Mesendoderm (in vitro differentiated cells): Measurements from ENCODE around the gene C1QTNF1.

ENCODE experiments used
- DNase-seq: peaks from one replicate; pipeline ENCODE4 v3.0.0; 2013
- H2AK5ac ChIP-seq: 2 replicates; pipeline ENCODE4 v1.6.1; 2013; ENCODE audit warnings: low read length, inconsistent platforms
- H2BK120ac ChIP-seq: 2 replicates; pipeline ENCODE4 v1.6.1; 2013; ENCODE audit warnings: low read depth, mild to moderate bottlenecking, low read length, moderate library complexity, mixed read lengths
- H2BK15ac ChIP-seq: replicated peaks from 2 replicates; pipeline ENCODE4 v1.6.1; 2013; ENCODE audit warnings: low read depth, mild to moderate bottlenecking, moderate library complexity
- H2BK5ac ChIP-seq: 2 replicates; pipeline ENCODE4 v1.6.1; 2013; ENCODE audit warnings: low read length, inconsistent platforms
- H3K18ac ChIP-seq: 2 replicates; pipeline ENCODE4 v1.6.1; 2013; ENCODE audit warnings: mild to moderate bottlenecking, low read length, mixed read lengths
- H3K23ac ChIP-seq: one replicate; pipeline ENCODE4 v1.6.1; 2013; ENCODE audit warnings: low read length
- H3K27ac ChIP-seq: 2 replicates; pipeline ENCODE4 v1.5.1; 2013; ENCODE audit warnings: low read depth, mild to moderate bottlenecking, inconsistent platforms, low read length, moderate library complexity
- H3K27me3 ChIP-seq: 2 replicates; pipeline ENCODE4 v1.6.1; 2013; ENCODE audit warnings: low read length, control low read depth, mild to moderate bottlenecking, inconsistent platforms; ENCODE audit not compliant: insufficient read depth, poor library complexity
- H3K36me3 ChIP-seq: 2 replicates; pipeline ENCODE4 v1.6.1; 2013; ENCODE audit warnings: low read length, inconsistent platforms; ENCODE audit not compliant: control insufficient read depth, insufficient read depth
- H3K4ac ChIP-seq: one replicate; pipeline ENCODE4 v1.6.1; 2013; ENCODE audit warnings: low read depth, mild to moderate bottlenecking, low read length, moderate library complexity
- H3K4me1 ChIP-seq: 2 replicates; pipeline ENCODE4 v1.6.1; 2013; ENCODE audit warnings: low read depth, low read length, inconsistent platforms; ENCODE audit not compliant: control insufficient read depth
- H3K4me2 ChIP-seq: 2 replicates; pipeline ENCODE4 v1.6.1; 2013; ENCODE audit warnings: low read length
- H3K4me3 ChIP-seq: 2 replicates; pipeline ENCODE4 v1.5.1; 2013; ENCODE audit warnings: mild to moderate bottlenecking, low read length
- H3K56ac ChIP-seq: one replicate; pipeline ENCODE4 v1.6.1; 2013; ENCODE audit warnings: low read length
- H3K79me1 ChIP-seq: 2 replicates; pipeline ENCODE4 v1.6.1; 2013; ENCODE audit warnings: low read length, inconsistent platforms
- H3K79me2 ChIP-seq: 2 replicates; pipeline ENCODE4 v1.6.1; 2013; ENCODE audit warnings: mild to moderate bottlenecking, low read length; ENCODE audit not compliant: control insufficient read depth, insufficient read depth
- H3K9ac ChIP-seq: 2 replicates; pipeline ENCODE4 v1.6.1; 2013; ENCODE audit warnings: low read length, inconsistent platforms
- H4K5ac ChIP-seq: one replicate; pipeline ENCODE4 v1.6.1; 2013; ENCODE audit warnings: low read length
- H4K8ac ChIP-seq: one replicate; pipeline ENCODE4 v1.6.1; 2013; ENCODE audit warnings: low read depth, mild to moderate bottlenecking, control low read depth, low read length, moderate library complexity
- WGBS: extraction: QIAGEN DNeasy Blood & Tissue Kit; methylation state at CpG from one replicate; pipeline ENCODE4 v1.1.7; 2013; ENCODE audit warnings: low lambda C conversion rate, missing lambda C conversion rate; ENCODE audit not compliant: insufficient coverage; ENCODE audit errors: extremely low coverage; 5-methylcytosine and 5-hydroxymethylcytosine counted together

Gene C1QTNF1

DNA sequence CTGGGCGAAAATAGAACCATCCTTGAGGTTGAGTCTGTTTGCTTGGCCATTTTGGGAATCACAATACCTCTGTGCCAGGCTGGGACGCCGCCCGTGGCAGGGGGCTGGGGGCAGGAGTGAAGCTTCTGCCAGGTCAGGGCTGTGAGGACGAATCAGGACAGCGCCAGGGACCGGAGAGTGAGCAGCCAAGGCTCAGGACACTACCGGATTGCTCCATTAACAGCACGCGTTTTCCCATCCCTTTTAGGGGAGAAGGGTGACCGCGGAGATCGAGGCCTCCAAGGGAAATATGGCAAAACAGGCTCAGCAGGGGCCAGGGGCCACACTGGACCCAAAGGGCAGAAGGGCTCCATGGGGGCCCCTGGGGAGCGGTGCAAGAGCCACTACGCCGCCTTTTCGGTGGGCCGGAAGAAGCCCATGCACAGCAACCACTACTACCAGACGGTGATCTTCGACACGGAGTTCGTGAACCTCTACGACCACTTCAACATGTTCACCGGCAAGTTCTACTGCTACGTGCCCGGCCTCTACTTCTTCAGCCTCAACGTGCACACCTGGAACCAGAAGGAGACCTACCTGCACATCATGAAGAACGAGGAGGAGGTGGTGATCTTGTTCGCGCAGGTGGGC, 23.4 kb downstream of the C1QTNF1 start:
- no peak overlapping the region for H3K18ac ChIP-seq
- no peak overlapping the region for H3K27ac ChIP-seq
- H3K56ac ChIP-seq = no peak overlapping the region
- no peaks in the 10 kb centered on the region for H3K27me3 ChIP-seq
- no peak overlapping the region for H2AK5ac ChIP-seq
- no peak overlapping the region for H3K9ac ChIP-seq
- H4K8ac ChIP-seq = no peak overlapping the region
- H3K79me1 ChIP-seq = no peaks in the 10 kb centered on the region
- H3K4me1 ChIP-seq = no peaks in the 10 kb centered on the region
- no CpG with 5 or more reads among the region's 30 CpGs for WGBS
- no peak overlapping the region for H3K4me2 ChIP-seq
- H2BK120ac ChIP-seq = no peak overlapping the region
- H2BK5ac ChIP-seq = no peak overlapping the region
- no peak overlapping the region for H3K23ac ChIP-seq
- no peaks in the 10 kb centered on the region for H3K79me2 ChIP-seq
- no peak for DNase-seq
- no peaks in the 10 kb centered on the region for H3K36me3 ChIP-seq
- no peak overlapping the region for H2BK15ac ChIP-seq
- no peak overlapping the region for H4K5ac ChIP-seq
- no peak overlapping the region for H3K4ac ChIP-seq
- no peak overlapping the region for H3K4me3 ChIP-seq

DNA sequence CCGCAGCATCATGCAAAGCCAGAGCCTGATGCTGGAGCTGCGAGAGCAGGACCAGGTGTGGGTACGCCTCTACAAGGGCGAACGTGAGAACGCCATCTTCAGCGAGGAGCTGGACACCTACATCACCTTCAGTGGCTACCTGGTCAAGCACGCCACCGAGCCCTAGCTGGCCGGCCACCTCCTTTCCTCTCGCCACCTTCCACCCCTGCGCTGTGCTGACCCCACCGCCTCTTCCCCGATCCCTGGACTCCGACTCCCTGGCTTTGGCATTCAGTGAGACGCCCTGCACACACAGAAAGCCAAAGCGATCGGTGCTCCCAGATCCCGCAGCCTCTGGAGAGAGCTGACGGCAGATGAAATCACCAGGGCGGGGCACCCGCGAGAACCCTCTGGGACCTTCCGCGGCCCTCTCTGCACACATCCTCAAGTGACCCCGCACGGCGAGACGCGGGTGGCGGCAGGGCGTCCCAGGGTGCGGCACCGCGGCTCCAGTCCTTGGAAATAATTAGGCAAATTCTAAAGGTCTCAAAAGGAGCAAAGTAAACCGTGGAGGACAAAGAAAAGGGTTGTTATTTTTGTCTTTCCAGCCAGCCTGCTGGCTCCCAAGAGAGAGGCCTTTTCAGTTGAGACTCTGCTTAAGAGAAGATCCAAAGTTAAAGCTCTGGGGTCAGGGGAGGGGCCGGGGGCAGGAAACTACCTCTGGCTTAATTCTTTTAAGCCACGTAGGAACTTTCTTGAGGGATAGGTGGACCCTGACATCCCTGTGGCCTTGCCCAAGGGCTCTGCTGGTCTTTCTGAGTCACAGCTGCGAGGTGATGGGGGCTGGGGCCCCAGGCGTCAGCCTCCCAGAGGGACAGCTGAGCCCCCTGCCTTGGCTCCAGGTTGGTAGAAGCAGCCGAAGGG, 24.2 kb downstream of the C1QTNF1 start:
- Histone ChIP-seq H3K9ac (no peak overlapping the region), H2AK5ac (no peak overlapping the region), H3K79me2 (no peaks in the 10 kb centered on the region), H3K4ac (no peak overlapping the region), H3K4me2 (no peak overlapping the region), H3K36me3 (no peaks in the 10 kb centered on the region), H2BK15ac (no peak overlapping the region), H3K23ac (no peak overlapping the region), H3K27ac (no peak overlapping the region), H3K18ac (no peak overlapping the region), H3K4me3 (no peak overlapping the region), H3K79me1 (no peaks in the 10 kb centered on the region), H3K56ac (no peak overlapping the region), H3K27me3 (no peaks in the 10 kb centered on the region), H4K5ac (no peak overlapping the region), H3K4me1 (no peaks in the 10 kb centered on the region), H2BK5ac (no peak overlapping the region), H4K8ac (no peak overlapping the region), H2BK120ac (no peak overlapping the region)
- no CpG with 5 or more reads among the region's 41 CpGs for WGBS
- DNase-seq = no peak

DNA sequence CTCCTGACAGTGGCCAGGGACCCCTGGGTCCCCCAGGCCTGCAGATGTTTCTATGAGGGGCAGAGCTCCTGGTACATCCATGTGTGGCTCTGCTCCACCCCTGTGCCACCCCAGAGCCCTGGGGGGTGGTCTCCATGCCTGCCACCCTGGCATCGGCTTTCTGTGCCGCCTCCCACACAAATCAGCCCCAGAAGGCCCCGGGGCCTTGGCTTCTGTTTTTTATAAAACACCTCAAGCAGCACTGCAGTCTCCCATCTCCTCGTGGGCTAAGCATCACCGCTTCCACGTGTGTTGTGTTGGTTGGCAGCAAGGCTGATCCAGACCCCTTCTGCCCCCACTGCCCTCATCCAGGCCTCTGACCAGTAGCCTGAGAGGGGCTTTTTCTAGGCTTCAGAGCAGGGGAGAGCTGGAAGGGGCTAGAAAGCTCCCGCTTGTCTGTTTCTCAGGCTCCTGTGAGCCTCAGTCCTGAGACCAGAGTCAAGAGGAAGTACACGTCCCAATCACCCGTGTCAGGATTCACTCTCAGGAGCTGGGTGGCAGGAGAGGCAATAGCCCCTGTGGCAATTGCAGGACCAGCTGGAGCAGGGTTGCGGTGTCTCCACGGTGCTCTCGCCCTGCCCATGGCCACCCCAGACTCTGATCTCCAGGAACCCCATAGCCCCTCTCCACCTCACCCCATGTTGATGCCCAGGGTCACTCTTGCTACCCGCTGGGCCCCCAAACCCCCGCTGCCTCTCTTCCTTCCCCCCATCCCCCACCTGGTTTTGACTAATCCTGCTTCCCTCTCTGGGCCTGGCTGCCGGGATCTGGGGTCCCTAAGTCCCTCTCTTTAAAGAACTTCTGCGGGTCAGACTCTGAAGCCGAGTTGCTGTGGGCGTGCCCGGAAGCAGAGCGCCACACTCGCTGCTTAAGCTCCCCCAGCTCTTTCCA, 25.1 kb downstream of the C1QTNF1 start:
- H2BK5ac ChIP-seq = no peak overlapping the region
- no peak overlapping the region for H3K4ac ChIP-seq
- no peak overlapping the region for H2BK15ac ChIP-seq
- no peak overlapping the region for H3K56ac ChIP-seq
- H3K23ac ChIP-seq = no peak overlapping the region
- H4K8ac ChIP-seq = no peak overlapping the region
- no peak overlapping the region for H2AK5ac ChIP-seq
- H3K4me2 ChIP-seq = no peak overlapping the region
- H3K18ac ChIP-seq = no peak overlapping the region
- H3K27ac ChIP-seq = no peak overlapping the region
- H3K27me3 ChIP-seq = no peaks in the 10 kb centered on the region
- H3K9ac ChIP-seq = no peak overlapping the region
- H3K36me3 ChIP-seq = no peaks in the 10 kb centered on the region
- H3K79me1 ChIP-seq = no peaks in the 10 kb centered on the region
- H3K4me1 ChIP-seq = no peaks in the 10 kb centered on the region
- DNase-seq = no peak
- H4K5ac ChIP-seq = no peak overlapping the region
- no peak overlapping the region for H3K4me3 ChIP-seq
- no CpG with 5 or more reads among the region's 21 CpGs for WGBS
- no peaks in the 10 kb centered on the region for H3K79me2 ChIP-seq
- no peak overlapping the region for H2BK120ac ChIP-seq

DNA sequence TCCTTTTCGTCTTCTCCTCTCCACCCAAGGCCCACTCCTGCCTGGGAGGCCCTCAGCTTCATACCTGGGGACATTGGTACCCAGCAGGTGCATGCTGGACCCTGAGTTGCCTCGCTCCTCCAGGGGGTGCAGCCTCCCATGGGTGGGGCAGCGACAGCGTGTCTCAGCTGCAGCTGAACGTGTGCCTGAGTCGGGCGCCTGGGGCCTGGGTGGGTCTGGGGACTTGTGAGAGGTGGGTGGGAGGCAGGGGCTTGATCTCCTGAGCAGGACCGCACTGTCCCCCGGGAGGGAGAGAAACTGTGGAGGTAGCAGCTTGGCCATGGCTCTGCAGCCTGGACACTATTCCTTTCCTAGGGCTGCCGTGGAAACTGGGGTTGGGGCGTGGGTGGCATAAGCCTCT, 25.9 kb downstream of the C1QTNF1 start:
- no peaks in the 10 kb centered on the region for H3K79me2 ChIP-seq
- H3K4me2 ChIP-seq = no peak overlapping the region
- DNase-seq = no peak
- H3K9ac ChIP-seq = no peak overlapping the region
- H3K27ac ChIP-seq = no peak overlapping the region
- no peak overlapping the region for H3K4ac ChIP-seq
- H4K8ac ChIP-seq = no peak overlapping the region
- no peaks in the 10 kb centered on the region for H3K27me3 ChIP-seq
- no peak overlapping the region for H2AK5ac ChIP-seq
- H3K4me1 ChIP-seq = no peaks in the 10 kb centered on the region
- WGBS = no CpG with 5 or more reads among the region's 11 CpGs
- no peak overlapping the region for H3K4me3 ChIP-seq
- no peak overlapping the region for H4K5ac ChIP-seq
- no peak overlapping the region for H2BK15ac ChIP-seq
- no peak overlapping the region for H2BK120ac ChIP-seq
- no peaks in the 10 kb centered on the region for H3K36me3 ChIP-seq
- H3K23ac ChIP-seq = no peak overlapping the region
- no peaks in the 10 kb centered on the region for H3K79me1 ChIP-seq
- no peak overlapping the region for H2BK5ac ChIP-seq
- H3K56ac ChIP-seq = no peak overlapping the region
- H3K18ac ChIP-seq = no peak overlapping the region

DNA sequence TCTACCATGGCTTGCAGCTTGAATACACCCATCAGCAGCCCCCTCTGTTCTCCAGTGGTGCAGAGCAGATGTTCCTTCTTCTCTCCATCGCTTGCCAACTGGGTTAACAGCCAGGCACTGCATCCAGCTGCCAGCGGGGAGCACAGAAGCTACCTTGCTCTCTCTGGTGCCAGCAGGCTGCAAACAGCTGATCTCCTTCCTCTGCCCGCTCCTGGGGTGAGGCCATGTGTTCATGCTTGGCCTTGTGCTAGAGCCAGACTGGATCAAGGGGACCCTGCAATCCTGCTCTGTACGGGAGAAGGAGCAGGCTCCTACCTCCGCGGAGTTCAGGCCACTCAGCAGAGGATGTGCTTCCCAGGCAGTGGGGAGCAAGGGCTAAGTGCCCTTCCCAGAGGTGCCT, 26.6 kb downstream of the C1QTNF1 start:
- no peaks in the 10 kb centered on the region for H3K27me3 ChIP-seq
- H2BK120ac ChIP-seq = no peak overlapping the region
- no peak overlapping the region for H3K4ac ChIP-seq
- no peak overlapping the region for H3K23ac ChIP-seq
- H3K9ac ChIP-seq = no peak overlapping the region
- H3K56ac ChIP-seq = no peak overlapping the region
- no peak overlapping the region for H4K5ac ChIP-seq
- H3K36me3 ChIP-seq = no peaks in the 10 kb centered on the region
- no peaks in the 10 kb centered on the region for H3K4me1 ChIP-seq
- H2BK5ac ChIP-seq = no peak overlapping the region
- H3K4me3 ChIP-seq = no peak overlapping the region
- H3K79me2 ChIP-seq = no peaks in the 10 kb centered on the region
- H3K27ac ChIP-seq = no peak overlapping the region
- H2BK15ac ChIP-seq = no peak overlapping the region
- no CpG with 5 or more reads among the region's 6 CpGs for WGBS
- H2AK5ac ChIP-seq = no peak overlapping the region
- no peaks in the 10 kb centered on the region for H3K79me1 ChIP-seq
- H4K8ac ChIP-seq = no peak overlapping the region
- no peak overlapping the region for H3K4me2 ChIP-seq
- no peak for DNase-seq
- no peak overlapping the region for H3K18ac ChIP-seq
